ENCODE results near the gene NINL. TPM values are rescaled to one million over a fixed set of nuclear protein-coding genes. Genes with fewer than 3 reads are reported as not detected.
"Not testable (repeated sequence)": the region's sequence is repeated elsewhere in the genome, so short reads cannot be mapped to it uniquely, and the experiment has no call there.

Gene NINL
- total and polyA plus RNA-seq, 2 of the 4 experiments (the other 2 are of a cell fraction): 3.0 to 10.4 TPM

- TF ChIP-seq, protein P1, sequence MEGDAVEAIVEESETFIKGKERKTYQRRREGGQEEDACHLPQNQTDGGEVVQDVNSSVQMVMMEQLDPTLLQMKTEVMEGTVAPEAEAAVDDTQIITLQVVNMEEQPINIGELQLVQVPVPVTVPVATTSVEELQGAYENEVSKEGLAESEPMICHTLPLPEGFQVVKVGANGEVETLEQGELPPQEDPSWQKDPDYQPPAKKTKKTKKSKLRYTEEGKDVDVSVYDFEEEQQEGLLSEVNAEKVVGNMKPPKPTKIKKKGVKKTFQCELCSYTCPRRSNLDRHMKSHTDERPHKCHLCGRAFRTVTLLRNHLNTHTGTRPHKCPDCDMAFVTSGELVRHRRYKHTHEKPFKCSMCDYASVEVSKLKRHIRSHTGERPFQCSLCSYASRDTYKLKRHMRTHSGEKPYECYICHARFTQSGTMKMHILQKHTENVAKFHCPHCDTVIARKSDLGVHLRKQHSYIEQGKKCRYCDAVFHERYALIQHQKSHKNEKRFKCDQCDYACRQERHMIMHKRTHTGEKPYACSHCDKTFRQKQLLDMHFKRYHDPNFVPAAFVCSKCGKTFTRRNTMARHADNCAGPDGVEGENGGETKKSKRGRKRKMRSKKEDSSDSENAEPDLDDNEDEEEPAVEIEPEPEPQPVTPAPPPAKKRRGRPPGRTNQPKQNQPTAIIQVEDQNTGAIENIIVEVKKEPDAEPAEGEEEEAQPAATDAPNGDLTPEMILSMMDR (conservative IDR thresholded peaks at IDR 0.05; ENCODE audit: low read depth, low read length): no peak
- TF ChIP-seq MXI1 (IDR thresholded peaks at IDR 0.05; ENCODE audit: borderline replicate concordance, low read depth, low read length): no peak
Observed at GRCh38 chr20:25503936-25504335, 81.4 kb downstream of the NINL start (continued).

- BruUV-seq (replicated peaks); H3K4ac ChIP-seq (ENCODE audit: low read depth, low read length); H3K27ac ChIP-seq (ENCODE audit: insufficient read depth, low read length); H3K4me2 ChIP-seq (ENCODE audit: low read depth, low read length); H3K14ac ChIP-seq (replicated peaks; ENCODE audit: low read depth, low read length); H2AK9ac ChIP-seq (replicated peaks; ENCODE audit: low read depth, low read length, poor library complexity); H2BK15ac ChIP-seq (ENCODE audit: low read depth, low read length); H3K27me3 ChIP-seq (ENCODE audit: control insufficient read depth, insufficient read depth, low read length); H4K91ac ChIP-seq (ENCODE audit: insufficient read depth, low read depth, low read length); intact Hi-C loops (cut with micrococcal nuclease); H2AK5ac ChIP-seq (ENCODE audit: low read depth, low read length); H4K20me1 ChIP-seq (ENCODE audit: insufficient read depth, low read length); H3K18ac ChIP-seq (ENCODE audit: low read depth, low read length); CTCF ChIA-PET; H3K56ac ChIP-seq (ENCODE audit: extremely low read depth, insufficient read depth, low read length); H3K9me3 ChIP-seq (ENCODE audit: control insufficient read depth, insufficient read depth, low read length); H2AFZ ChIP-seq (replicated peaks; ENCODE audit: low read length, poor library complexity); H3K9ac ChIP-seq (ENCODE audit: low read depth, low read length); DNase-seq; ATAC-seq (ENCODE audit: low read depth); H3K9me1 ChIP-seq (ENCODE audit: insufficient read depth, low read length); H4K8ac ChIP-seq (ENCODE audit: low read depth in 2 of 2, low read length in 2 of 2); H3K4me3 ChIP-seq (ENCODE audit: insufficient read depth, low read depth, low read length); H3K4me1 ChIP-seq (ENCODE audit: control insufficient read depth, insufficient read depth, low read length); H2BK120ac ChIP-seq (ENCODE audit: low read depth, low read length); H4K5ac ChIP-seq (ENCODE audit: low read depth, low read length); H3K23ac ChIP-seq (ENCODE audit: low read depth, low read length); H2BK20ac ChIP-seq (ENCODE audit: low read depth, low read length); H3K79me1 ChIP-seq (ENCODE audit: low read depth in 1 of 2, low read length in 2 of 2); dilution Hi-C loops (cut with HindIII; ENCODE audit: low sequenced_read_pairs, unreplicated experiment); H2BK5ac ChIP-seq (ENCODE audit: low read depth, low read length, poor library complexity, severe bottlenecking); POLR2A ChIA-PET (ENCODE audit: unreplicated experiment): not testable (repeated sequence)
- in situ Hi-C loops (cut with MboI; ENCODE audit: low sequenced_read_pairs): loop anchor here (25.0 kb wide), 2 partner anchors 159 to 484 kb away; no protein-coding TSS in a partner anchor
- WGBS, 2 experiments (ENCODE audit: extremely low coverage in 2 of 2, insufficient read length in 1 of 2): no CpG with 5 or more reads among the region's 6 CpGs
- peaks cover 22% of the 10 kb centered on the region for H3K36me3 ChIP-seq (ENCODE audit: control insufficient read depth, insufficient read depth, low read length)
Observed at GRCh38 chr20:25503051-25503639, 82.2 kb downstream of the NINL start.
